8988T (cell line): ENCODE results near the gene OSBPL3.

ENCODE experiments used
- DNase-seq: peaks from one replicate; pipeline ENCODE4 v3.0.0; 2011

Gene OSBPL3

DNA sequence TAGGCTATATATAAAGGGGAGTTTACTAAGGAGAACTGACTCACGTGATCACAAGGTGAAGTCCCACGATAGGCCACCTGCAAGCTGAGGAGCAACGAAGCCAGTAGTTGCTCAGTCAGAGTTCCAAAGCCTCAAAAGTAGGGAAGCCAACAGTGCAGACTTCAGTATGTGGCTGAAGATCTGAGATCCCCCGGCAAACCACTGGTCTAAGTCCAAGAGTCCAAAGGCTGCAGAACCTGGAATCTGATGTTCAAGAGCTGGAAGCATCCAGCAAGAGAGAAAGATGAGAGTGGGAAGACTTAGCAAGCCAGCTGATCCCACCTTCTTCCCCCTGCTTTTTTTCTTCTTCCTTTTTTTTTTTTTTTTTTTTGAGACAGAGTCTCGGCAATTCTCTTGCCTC is 195.7 kb downstream of the OSBPL3 start:
- DNase-seq = no peak

DNA sequence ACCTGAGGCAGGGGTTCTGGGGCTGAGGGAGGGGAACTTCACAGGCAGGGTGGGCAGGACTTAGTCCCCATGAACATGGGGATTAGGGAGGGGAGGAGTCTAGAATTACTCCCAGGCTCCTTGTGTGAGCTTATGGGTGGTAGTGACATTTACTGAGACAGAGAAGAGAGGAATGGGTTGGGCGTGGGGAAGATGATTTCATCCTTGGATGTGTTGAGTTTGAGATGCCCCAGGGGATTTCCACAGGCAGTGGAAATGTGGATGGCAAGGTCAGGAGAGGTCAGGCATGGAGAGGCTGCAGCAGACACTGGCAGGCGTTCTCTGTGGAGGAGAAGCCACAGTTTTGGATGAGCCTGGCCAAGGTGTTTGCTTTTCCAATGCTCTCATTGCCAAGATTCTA is 196.3 kb downstream of the OSBPL3 start:
- DNase-seq = no peak

GRCh38 chr7:24781106-24781505 is 198.9 kb downstream of the OSBPL3 start:
- DNase-seq = no peak

GRCh38 chr7:24779283-24779655 is 200.7 kb downstream of the OSBPL3 start:
- DNase-seq = no peak

DNA sequence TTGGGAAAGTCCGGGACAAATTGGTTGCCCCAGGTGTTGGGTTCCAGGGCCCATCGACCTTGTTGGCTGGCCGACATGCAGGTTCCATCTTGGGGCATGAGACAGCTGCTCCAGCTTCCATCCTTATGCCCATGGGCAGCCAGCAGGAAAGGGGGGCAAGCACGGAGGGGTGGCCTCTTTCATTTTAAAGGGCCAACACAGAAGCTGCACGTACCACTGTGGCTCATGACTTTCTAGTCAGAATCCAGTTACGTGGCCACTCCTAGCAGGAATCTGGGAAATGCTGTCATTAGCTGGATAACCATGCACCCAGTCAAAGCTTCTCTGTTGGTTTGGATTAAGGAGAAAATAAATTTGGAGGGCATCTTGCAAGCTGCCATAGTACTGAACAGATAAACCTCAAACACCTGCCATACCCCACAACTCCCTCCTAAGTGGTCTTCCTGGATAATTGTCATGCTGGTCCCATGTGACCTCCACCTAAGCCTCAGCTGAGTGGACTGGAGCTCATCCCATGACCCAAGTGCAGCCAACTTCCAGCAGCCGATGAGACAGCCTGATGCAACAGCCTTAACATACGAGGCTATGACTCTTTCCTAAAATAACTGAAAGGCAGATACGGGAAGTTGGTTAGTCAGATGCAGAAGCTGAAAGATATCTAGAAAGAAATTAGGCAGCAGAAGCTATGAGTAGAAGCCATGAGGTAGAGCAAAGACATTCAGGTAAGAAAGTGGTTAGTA is 201.3 kb downstream of the OSBPL3 start:
- DNase-seq = no peak

GRCh38 chr7:24777806-24778205 is 202.2 kb downstream of the OSBPL3 start:
- DNase-seq = no peak

GRCh38 chr7:24773646-24774045 is 206.3 kb downstream of the OSBPL3 start:
- no peak for DNase-seq

- DNase-seq = no peak
These were observed 210.1 kb downstream of the OSBPL3 start for GRCh38 chr7:24769851-24770250.

GRCh38 chr7:24769014-24769830 is 210.8 kb downstream of the OSBPL3 start:
- no peak for DNase-seq

- DNase-seq = no peak
These were observed 212.0 kb downstream of the OSBPL3 start for GRCh38 chr7:24767878-24768569.

GRCh38 chr7:24764972-24765744 is 214.8 kb downstream of the OSBPL3 start:
- DNase-seq = no peak

DNA sequence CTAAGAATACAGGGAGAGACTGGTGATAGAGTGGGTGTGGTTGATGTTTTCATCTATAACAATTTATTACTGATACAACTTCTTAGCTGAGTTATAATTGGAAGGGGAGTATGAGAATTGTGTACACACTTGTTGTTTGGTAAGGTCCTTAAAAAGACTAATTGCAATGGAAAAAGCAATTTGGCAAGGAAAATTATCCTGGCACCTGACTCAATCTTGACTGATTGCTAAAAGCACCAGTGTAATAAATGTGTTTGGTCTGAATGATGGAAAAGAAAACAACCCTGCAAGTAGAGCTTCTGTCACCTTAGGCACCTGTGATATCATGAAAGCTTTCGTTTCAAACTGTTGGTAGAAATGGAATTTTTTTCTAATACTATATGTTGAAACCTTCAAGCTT is 216.0 kb downstream of the OSBPL3 start:
- DNase-seq = no peak

GRCh38 chr7:24763303-24763901 is 216.6 kb downstream of the OSBPL3 start:
- no peak for DNase-seq

GRCh38 chr7:24762771-24763170 is 217.2 kb downstream of the OSBPL3 start:
- no peak for DNase-seq

- no peak for DNase-seq
These were observed 219.0 kb downstream of the OSBPL3 start for GRCh38 chr7:24760968-24761367.

DNA sequence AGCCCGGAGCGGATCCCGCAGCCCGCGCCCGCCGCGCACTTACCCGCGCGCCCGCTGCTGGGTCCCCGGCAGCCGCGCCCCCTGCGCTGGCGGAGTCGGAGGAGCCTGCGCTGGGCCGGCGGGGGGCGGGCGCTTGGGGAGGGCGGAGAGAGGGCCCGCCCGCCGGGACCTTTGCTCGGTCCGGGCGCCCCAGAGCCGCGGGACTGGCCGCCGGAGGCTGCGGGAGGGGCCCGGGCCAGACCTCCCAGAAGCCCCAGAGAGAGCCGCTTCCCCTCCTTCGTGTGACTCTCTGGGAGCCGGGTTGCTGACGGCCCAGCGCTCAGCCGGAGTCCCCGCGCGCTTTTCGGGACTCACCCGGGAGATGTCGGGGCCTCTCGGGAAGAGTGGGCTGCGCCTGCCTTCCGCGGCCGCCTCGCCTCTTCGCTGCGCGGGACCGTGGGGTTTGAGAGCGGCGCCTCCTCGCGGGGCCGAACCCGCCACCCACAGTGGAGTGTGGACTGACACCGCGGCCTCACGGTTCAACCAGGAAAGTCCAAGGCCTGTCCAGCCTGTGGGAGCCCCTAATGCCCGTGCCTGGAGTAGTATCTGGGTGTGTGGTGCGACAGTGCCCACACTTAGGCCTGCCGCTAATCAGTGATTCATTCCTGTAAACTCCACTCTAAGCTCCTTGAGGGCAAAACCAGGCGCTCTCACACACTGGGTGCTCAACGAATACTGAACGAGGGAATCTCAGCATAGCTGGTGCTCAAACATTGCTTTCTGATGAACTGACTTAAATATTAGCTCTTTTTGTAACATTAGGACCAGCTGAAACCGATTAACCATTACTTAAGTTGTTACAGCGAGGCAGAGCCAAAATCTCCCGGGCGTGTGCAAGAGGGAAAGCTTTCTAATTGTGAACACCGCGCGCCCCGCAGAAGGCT is 222.4 kb downstream of the OSBPL3 start, which contains the start of gene GSDME:
TSS of gene GSDME (minus strand) at position 112 of the 923 bp plus-strand sequence. CDS start 7,690 bp downstream, outside the sequence.
- peak; percentile 53 for DNase-seq

DNA sequence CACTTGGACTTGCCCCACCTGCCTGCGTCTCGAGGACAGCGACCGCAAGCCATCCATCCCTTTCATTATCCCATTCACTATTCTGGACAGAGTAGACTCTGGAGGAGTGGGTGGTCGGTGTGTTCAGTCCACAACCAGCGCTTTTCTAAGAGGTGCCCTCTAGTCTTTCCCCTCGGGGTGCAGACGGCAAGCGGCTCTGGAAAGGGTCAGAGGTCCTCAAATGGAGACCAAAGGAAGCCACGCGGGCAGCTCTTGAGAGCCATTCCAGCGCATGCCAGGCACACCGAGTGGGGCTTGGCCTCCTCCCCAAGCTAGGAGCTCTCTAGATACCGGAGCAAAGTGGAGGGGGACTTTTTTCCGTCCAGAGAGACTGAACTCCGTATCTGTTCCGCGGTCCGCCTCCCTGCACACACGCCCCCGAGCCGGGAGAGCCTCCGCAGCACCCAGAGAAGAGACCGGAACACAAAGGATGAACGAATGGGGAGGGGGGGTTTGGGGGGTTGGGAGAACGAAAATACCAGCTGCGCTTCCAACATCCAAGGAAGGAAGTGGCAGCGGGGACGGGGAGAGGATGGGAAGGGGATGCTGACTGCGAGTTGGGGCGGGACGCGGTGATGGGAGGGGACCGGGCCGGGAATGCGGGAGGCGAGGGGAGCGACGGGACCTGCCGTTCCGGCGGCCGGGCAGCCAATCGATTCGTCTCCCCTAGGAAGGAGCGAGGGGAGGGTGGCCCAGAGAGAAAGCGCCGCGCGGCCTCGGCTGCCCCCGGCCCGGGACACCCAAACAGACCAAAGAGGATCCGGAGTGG is 223.2 kb downstream of the OSBPL3 start:
- DNase-seq = peak; percentile 21

DNA sequence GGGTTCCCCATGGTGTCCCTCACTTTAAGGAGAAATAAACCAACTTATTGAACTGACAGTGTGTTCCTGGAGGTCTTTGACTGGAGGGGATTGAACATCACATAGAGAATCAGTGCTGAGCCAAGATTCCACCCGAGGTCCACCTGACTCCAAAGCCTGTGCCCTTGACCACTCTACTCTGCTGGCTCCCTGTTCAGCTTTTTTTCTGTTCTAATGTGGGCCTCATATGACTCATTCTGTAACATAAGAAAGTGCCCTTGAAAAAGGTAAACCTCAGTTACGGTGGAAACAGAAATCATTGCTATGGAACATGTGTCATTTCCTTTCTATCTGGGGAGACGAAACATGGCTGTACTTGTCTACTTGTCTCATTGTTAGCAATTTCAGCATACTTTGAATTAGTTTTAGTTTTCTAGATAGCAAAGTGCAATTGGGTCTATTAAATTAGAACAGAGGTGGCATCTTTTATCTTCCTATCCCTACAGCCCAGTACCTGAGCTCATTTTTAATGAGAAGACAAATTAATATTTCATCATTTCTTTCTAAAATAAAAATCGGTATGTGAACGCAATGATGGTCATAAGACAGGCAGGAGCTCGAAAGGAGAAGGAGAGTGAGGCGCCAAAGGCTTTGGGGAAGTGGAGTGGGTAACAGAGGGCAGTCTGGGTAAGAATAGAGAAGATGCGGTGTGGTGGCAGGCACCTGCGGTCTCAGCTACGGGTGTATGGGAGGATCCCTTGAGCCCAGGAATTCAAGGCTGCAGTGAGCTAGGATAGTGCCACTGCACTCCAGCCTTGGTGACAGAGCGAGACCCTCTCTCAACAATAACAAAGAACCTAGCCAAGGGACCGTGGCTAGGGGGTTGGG is 224.2 kb downstream of the OSBPL3 start:
- no peak for DNase-seq

DNA sequence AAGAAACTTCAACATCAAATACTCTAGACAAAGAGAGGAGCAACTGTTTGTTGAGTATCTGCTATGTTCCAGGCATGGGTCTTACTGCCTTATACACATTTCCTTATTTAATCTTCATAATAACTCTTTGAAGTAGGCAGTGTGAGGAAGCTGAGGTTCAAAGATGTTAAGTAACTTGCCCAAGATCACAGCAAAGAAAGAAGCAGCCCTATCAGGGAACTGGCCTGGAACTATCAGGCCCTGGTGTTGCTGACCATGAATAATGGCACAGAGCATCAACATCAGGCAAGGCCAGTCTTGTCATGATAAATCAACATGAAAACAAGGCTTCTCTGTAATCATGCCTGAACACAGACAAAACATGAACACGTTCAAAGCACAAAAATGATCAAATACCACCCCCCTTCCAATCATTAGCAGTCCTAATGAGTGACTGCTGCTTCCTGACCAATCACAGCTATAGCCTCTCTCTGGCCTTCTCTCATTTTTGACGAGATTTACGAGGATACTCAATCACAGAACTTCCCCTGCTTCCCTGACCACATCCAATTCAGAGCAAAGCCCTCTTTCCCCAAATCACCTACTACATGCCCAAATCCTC is 225.0 kb downstream of the OSBPL3 start:
- DNase-seq = no peak
